Occipital lobe (tissue), 2 donors: ENCODE results near the gene CGB8. TPM values are rescaled to one million over a fixed set of nuclear protein-coding genes. Genes with fewer than 3 reads are reported as not detected.
"Not testable (repeated sequence)": the region's sequence is repeated elsewhere in the genome, so short reads cannot be mapped to it uniquely, and the experiment has no call there.

ENCODE experiments used
- DNase-seq: peaks from one replicate; lab custom pipeline; 2025; lab: John Stamatoyannopoulos, UW
- total RNA-seq: library from RNA; depleted of rRNA; stranded (reverse); fragments of >200 nt; gene quantifications from one replicate; pipeline ENCODE4 v1.2.3, GENCODE V29; 2014

The CGB8 gene
- total RNA-seq, 1 donor from 2014 or later, result not detected

- no peak for DNase-seq
Observed at GRCh38 chr19:49064768-49065611, 16.1 kb upstream of the CGB8 start, which contains the start of gene NTF4. Gene NTF4 (minus strand): TSS chr19:49064818. CDS start chr19:49061997, 2,821 bp downstream.

GRCh38 chr19:49064029-49064629 is 15.2 kb upstream of the CGB8 start:
- DNase-seq, result no peak

DNA sequence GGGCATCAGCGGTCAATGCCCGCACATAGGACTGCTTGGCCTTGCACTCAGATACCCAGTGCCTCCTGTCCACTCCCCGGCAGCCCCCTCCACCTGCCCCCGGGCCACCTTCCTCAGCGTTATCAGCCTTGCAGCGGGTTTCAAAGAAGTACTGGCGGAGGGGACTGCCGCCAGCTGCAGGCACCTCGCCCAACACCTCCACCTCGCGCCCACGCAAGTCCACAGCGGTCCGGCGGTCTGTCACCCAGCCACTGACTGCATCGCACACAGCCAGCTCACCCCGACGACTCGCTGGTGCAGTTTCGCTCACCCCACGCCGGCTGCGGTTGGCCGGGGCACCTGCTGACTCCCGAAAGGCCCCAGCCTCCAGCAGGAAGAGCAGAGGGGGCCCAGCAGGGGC is 12.5 kb upstream of the CGB8 start:
- DNase-seq, result no peak

DNA sequence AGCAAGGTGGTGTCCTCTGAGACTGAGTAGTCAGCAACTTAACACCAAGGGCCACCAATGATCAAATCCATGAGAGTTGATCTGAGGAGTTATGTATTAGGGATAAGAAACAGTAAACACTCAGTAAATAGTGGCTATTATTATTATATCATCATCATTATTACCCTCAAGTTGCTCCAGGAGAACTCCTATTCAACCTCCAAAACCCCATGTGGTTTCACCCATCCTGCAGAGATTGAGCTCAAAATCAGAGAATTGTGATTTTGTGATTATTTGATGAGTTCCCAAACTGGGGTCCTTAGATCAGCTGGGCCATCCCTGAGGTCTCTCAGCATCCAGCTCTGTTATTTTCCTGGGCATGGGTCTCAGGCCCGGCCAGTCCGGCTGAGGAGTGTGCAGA is 12.1 kb upstream of the CGB8 start:
- DNase-seq, result no peak

- DNase-seq, result no peak
Observed at GRCh38 chr19:49059053-49059452, 10.1 kb upstream of the CGB8 start.

DNA sequence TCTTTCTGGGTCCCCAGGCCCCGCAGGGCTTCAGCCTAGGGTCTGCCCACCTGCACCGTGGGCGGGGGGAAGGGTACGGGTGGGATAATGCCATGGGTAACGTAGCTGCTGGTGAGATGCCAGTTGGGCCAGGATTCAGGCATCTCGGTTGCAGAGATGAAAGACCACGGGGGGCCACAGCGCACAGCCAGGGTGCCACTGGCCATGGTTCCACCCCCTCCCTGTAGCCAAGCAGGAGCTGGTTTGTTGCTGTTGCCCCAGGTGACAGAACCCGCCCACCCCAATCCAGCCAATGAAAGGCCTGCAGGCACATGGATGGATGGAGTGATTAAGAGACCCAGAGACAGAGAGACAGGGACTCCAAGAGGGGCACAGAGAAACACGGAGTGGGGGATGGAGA is 9.7 kb upstream of the CGB8 start:
- DNase-seq, result no peak

GRCh38 chr19:49057636-49058234 is 8.8 kb upstream of the CGB8 start, which contains the start of gene CGB7:
Gene CGB7 (minus strand): TSS chr19:49057749. CDS start chr19:49055375, 2,374 bp downstream.
- DNase-seq, result no peak

DNA sequence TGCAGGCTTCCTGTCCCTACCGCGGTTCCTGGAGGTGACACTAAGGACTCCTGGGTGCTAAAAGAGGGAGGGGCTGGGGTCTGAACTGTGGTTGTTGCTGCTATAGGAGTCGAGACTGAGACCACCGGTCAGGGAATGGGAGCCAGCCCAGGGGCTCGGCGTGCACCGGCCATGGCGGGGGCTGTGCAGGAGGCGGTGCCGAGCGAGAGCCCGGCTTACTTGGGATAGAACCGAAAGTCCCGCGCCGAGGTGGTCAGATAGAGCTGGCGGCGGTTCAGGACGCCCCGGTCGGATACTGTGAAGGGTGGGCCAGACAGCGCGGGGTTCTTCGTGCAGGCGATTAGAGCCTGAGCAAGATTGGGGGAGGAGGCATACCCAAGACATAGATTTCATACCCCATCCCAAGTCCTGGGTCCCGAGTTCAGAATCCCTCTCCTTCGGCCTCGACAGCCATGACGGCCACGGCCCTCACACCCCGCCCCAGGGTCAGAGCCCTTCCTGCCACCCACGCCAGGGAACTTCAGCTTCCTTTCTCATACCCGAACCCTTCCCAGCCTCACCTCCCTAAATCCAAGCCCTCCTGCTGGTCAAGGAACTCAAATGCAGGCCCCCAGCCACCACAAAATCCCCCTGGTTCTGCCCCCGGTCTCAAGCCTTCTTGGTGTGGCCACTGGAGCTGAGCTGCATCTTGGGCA is 8.1 kb upstream of the CGB8 start:
- not testable (repeated sequence) for DNase-seq

DNA sequence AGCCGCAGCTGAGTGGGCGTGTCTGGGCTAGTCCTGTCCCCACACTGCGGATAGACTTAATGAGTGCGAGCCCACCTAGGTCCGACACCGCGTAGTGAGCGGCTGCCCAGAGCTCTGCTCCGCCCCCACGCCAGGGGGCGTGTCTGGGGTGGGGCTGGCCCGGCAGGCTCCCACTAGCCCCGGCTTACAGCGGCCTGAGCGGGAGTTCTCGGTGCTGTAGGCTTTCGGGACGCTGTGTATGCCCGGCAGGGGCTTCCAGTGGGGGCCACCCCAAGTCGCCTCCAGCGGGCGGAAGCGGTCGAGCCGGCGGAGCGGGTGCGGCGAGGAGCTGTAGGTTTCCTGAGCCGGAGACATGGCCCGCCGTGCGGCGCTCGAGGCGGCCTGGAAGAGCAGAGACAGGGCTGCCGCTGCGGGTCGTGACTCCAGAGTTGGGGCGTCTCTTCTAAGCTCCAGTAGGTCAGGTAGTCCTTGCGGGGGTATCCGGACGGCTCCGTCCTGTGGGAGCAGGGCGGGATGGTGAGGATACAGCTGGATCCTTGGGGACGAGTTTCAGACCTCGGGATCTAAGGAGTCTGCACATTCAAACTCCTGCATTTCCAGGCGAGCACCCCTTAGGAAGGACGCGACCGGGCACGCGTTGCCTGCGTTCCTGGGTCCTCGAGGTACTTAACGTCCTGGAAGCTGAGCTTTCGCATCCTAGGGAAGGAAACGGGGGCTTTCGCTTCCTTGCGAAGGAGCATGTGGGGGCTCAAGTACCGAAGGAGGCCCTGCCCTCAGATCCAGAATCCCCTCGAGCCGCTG is 7.4 kb upstream of the CGB8 start:
- DNase-seq, result no peak

DNA sequence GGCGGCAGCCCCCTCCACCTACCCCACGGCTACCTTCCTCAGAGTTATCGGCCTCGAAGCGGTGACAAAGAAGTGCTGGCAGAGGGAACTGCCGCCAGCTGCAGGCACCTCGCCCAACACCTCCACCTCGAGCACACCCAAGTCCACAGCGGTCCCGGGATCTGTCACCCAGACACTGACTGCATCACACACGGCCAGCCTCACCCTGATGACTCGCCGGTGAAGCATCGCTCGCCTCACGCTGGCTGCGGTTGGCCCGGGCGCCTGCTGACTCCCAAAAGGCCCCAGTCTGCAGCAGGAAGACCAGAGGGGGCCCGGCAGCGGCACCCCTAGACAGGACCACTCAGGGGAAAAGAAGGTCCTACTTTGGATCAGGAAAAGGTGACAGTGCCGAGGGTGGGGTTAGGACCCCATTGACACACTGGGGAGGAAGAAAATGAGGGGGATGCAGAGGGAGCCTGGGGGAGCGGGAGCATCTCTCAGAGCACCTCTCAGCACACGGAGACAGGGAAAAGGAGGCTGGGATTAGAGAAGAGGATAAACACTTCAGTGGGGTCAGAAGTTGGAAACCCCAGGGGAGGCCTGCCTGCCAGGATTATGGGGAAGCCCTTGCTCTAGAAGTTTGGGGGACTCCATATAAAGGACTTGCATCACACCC is 1.6 kb upstream of the CGB8 start:
- not testable (repeated sequence) for DNase-seq

- not testable (repeated sequence) for DNase-seq
Observed at GRCh38 chr19:49049834-49050233, 923 bp upstream of the CGB8 start.

DNA sequence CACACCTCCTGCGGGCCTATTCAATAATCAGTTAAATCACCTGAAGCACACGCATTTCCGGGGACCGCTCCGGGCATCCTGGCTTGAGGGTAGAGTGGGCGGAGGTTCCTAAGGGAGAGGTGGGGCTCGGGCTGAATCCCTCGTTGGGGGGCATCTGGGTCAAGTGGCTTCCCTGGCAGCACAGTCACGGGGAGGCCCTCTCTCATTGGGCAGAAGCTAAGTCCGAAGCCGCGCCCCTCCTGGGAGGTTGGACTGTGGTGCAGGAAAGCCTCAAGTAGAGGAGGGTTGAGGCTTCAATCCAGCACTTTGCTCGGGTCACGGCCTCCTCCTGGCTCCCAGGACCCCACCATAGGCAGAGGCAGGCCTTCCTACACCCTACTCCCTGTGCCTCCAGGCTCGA is 5.4 kb downstream of the CGB8 start, which contains the start of gene CGB5:
TSS of gene CGB5 (plus strand) at position 301 of the 400 bp plus-strand sequence. CDS start 362 bp downstream, outside the sequence.
- DNase-seq, result not testable (repeated sequence)

DNA sequence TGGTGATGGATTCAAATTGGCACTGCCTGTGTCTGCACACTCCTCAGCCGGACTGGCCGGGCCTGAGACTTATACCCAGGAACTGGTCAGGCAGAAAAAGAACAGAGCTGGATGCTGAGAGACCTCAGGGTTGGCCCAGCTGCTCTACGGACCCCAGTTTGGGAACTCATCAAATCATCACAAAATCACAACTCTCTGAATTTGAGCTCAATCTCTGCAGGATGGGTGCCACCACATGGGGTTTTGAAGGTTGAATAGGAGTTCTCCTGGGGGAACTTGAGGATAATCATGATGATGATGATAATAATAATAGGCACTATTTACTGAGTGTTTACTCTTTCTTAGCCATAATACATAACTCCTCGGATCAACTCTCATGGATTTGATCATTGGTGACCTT is 6.2 kb downstream of the CGB8 start:
- DNase-seq, result not testable (repeated sequence)

- DNase-seq, result no peak
Observed at GRCh38 chr19:49042177-49042576, 6.7 kb downstream of the CGB8 start.

DNA sequence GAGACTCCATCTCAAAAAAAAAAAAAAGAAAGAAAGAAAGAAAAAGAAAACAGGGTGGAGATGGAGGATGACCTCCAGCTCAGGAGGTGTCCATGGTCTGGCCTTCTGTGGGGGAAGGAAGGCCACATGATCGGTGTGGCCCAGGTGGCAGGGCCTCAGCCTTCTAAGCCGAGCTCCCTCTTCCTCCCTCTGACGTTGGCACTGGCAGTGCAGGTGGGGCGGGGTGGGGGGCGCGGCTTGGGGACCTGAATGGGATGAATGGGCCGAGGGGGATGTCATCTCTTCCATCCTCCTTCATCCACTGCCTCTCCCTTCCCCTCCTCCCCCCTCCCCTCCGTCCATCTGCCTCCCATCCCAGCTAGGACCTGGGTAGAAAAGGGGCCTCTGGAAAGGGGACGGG is 9.2 kb downstream of the CGB8 start:
- DNase-seq, result not testable (repeated sequence)

GRCh38 chr19:49038557-49039276 is 10.2 kb downstream of the CGB8 start:
- not testable (repeated sequence) for DNase-seq

DNA sequence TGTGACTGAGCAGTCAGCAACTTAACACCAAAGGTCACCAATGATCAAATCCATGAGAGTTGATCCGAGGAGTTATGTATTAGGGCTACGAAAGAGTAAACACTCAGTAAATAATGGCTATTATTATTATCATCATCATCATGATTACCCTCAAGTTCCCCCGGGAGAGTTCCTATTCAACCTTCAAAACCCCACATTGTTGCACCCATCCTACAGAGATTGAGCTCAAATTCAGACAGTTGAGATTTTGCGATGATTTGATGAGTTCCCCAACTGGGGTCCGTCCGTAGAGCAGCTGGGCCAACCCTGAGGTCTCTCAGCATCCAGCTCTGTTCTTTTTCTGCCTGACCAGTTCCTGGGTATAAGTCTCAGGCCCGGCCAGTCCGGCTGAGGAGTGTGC is 10.8 kb downstream of the CGB8 start:
- DNase-seq, result not testable (repeated sequence)

DNA sequence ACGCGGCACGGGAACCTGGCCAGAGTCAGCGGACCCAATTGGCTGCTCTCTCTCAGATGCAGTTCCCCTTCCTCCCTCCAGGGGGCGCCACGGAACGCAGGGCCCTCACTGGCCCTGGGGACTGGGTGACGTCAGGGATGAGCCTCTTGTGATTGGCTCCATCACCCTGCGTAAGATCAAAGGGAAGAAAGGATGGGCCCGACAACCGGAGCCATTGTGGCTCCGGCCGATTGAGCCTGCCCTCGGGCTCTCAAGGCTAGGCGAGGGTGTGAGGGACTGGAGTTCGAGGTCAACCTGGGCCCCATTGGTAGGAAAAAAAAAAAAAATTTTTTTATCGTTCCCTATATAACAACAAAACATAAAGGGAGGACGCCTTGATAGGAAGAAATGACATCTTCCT is 12.1 kb downstream of the CGB8 start, which contains the start of gene CGB1:
TSS of gene CGB1 (minus strand) at position 81 of the 400 bp plus-strand sequence. CDS start 184 bp downstream, outside the sequence.
- not testable (repeated sequence) for DNase-seq

GRCh38 chr19:49031642-49032301 is 17.1 kb downstream of the CGB8 start, which contains the start of gene CGB2:
Gene CGB2 (plus strand): TSS chr19:49031890. CDS start chr19:49032096, 206 bp downstream.
- DNase-seq, result not testable (repeated sequence)
